HG03342 (cell line): ENCODE measurements around the gene SMIM12.

Experiments used
- ATAC-seq: cut with Tn5 transposase; IDR thresholded peaks from one replicate; pipeline ENCODE4 v1.9.1; 2021; ENCODE audit warnings: mild to moderate bottlenecking, moderate library complexity; ENCODE audit not compliant: unreplicated experiment

The SMIM12 gene

GRCh38 chr1:34808051-34808810 lies 51.3 kb downstream of the SMIM12 start:
- no peak for ATAC-seq

GRCh38 chr1:34806396-34806795 lies 53.2 kb downstream of the SMIM12 start:
- no peak for ATAC-seq

GRCh38 chr1:34803770-34804169 lies 55.8 kb downstream of the SMIM12 start:
- no peak for ATAC-seq
